Panc1 (cell line): ENCODE data around the gene QSOX1.

Experiments used
- CTCF ChIP-seq: fragments of 450-650 bp; IDR thresholded peaks from 2 replicates; pipeline ENCODE4 v1.5.1; 2017; ENCODE audit warnings: mild to moderate bottlenecking
- POLR2AphosphoS5 ChIP-seq: IDR thresholded peaks from 2 replicates; pipeline ENCODE4 v1.6.1; 2012; ENCODE audit warnings: mild to moderate bottlenecking, low read depth, low read length, moderate library complexity
- REST ChIP-seq, 2 experiments: IDR thresholded peaks; 2 replicates each; pipeline ENCODE4 v1.6.1; 2011 to 2012; ENCODE audit warnings: low read depth in 2 of 2, control low read depth in 1 of 2, low read length in 1 of 2, mild to moderate bottlenecking in 1 of 2, moderate library complexity in 1 of 2; ENCODE audit not compliant: insufficient read depth in 1 of 2
- SIN3A ChIP-seq: IDR thresholded peaks from 2 replicates; pipeline ENCODE4 v1.6.1; 2012; ENCODE audit warnings: low read depth, mild to moderate bottlenecking, low read length, moderate library complexity, borderline replicate concordance; ENCODE audit not compliant: insufficient read depth
- TCF7L2 ChIP-seq: IDR thresholded peaks from 2 replicates; pipeline ENCODE4 v1.6.1; 2011; ENCODE audit warnings: mild to moderate bottlenecking, low read depth, low read length, inconsistent platforms

- TF ChIP-seq CTCF (no peak), POLR2AphosphoS5 (no peak), REST (IDR thresholded peaks at IDR 0.05; ENCODE audit: insufficient read depth in 1 of 2, low read depth in 2 of 2, low read length in 1 of 2) (no peak), SIN3A (no peak), TCF7L2 (no peak)
Measured at GRCh38 chr1:180248176-180248575, 93.5 kb downstream of the QSOX1 start.
